DMS 273 treated with DMSO at 0.1 percent for 48 hours (cell line): Measurements from ENCODE around the gene ABCC8.

Source experiments
- DNase-seq: peaks from one replicate; lab custom pipeline; 2025; lab: John Stamatoyannopoulos, UW

ABCC8 gene

GRCh38 chr11:17351172-17351509, 125.5 kb downstream of the ABCC8 start:
- no peak for DNase-seq

DNA sequence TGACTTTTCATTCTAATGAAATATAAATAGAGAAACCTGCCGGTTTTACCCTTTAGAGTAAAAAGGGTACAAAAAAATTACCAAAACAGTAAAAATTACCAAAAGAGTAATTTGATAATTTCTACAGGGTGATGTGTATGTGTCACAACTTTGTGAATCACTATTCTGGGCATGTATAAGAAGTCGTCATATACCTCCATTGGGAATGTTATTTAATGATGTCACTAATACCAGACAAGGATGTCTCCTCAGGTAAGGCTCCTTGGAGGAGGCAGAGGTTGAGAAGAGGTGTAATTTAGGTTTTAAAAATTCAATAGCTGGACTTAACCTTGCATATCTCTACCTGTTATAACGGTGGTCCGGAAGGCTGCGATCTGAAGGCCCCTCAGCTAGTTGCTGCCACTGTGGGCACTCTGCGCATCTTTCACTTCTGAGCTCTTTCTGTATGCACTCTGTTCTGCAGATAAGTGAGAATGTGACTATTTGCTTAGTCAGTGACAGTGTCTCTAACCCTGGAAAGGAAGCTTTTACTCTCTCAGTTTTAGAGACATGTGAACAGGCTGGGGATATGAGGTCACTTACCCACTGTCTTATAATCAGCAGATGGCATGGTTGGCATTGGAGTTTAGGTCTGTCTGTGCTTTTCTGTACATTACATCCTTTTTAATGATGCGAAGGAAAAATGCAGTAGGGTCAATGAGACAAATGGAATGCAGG, 126.0 kb downstream of the ABCC8 start:
- DNase-seq: no peak

DNA sequence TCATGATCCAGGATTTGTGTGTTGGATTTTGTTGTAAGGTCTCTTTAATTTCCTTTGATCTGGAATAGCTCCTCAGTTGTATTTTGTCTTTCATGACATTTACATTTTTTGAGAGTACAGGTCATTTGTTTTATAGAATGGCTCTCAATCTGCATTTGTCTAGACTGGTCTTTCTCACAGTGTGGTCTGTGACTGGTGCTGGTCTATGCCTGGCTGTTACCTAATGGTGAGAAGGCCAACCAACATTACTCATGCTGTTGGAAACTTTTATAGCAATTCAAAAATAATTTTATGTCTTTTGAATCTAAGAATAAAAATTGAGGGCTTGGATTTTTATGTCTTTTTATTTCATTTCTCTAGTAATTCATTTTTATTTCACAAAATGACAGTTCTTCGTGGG, 129.0 kb downstream of the ABCC8 start:
- no peak for DNase-seq

DNA sequence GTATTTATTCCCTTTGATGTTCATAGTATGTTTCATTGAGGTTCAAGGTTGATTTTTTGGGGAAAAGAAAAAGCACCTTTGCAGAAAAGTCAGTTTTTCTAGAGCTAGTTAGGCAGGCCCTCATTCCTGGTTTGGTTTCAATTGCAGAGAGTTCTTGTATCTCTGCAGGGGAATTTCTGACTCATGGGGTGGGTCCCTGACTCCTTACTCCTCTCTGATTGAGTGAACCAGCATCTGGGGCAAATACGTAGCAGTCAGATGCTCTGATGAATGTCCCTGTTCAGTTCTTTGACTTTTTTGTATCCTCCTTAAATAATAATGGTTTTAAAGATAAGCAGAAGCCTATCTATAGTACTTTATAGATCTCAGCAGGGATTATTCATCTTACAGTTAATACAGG, 132.7 kb downstream of the ABCC8 start:
- DNase-seq: no peak

GRCh38 chr11:17343257-17343656, 133.4 kb downstream of the ABCC8 start:
- no peak for DNase-seq
